NOMO-1 treated with dmso at 0.1 percent for 144 hours (cell line): Measurements from ENCODE around the gene P2RY8.
"Not testable (repeated sequence)": the region's sequence is repeated elsewhere in the genome, so short reads cannot be mapped to it uniquely, and the experiment has no call there.

Experiments used
- DNase-seq: peaks from one replicate; lab custom pipeline; 2025; ENCODE audit not compliant: unreplicated experiment; lab: John Stamatoyannopoulos, UW

Gene P2RY8, protein sequence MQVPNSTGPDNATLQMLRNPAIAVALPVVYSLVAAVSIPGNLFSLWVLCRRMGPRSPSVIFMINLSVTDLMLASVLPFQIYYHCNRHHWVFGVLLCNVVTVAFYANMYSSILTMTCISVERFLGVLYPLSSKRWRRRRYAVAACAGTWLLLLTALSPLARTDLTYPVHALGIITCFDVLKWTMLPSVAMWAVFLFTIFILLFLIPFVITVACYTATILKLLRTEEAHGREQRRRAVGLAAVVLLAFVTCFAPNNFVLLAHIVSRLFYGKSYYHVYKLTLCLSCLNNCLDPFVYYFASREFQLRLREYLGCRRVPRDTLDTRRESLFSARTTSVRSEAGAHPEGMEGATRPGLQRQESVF

GRCh38 chrX:1537031-1537715 lies at the start of gene P2RY8:
Gene P2RY8 (minus strand): TSS chrX:1537185. CDS start chrX:1466558, 70,627 bp downstream.
- DNase-seq: peak; percentile 97

DNA sequence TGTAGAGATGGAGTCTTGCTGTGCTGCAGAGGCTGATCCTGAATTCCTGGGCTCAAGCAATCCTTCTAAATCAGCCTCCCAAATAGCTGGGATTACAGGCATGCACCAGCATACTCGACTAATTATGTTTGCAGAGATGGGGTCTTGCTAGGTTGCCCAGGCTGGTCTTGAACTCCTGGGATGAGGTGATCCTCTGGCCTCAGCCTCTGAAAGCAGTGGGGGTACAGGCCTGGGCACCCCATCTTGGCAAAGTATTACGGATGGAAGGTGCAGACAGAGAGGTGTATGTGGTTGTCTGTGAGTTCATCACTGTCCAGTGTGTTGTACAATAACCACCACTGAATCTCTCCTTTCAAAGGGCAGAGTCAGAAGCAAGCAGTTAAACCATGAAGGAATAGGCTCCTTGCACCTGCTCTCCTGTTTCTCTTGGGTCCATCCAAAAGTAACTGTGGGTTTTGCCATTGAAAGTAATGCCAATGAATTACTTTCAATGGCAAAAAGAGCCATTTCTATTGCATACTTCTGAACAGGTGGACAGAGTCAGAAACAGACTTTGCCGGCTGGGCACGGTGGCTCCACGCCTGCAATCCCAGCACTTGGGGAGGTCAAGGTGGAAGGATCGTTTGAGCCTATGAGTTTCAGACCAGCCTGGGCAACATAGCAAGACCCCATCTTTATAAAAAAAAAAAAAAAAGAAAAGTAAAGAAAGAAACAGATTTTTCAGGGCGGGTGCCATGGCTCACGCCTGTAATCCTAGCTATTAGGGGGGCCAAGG lies 47.4 kb upstream of the P2RY8 start:
- no peak for DNase-seq

DNA sequence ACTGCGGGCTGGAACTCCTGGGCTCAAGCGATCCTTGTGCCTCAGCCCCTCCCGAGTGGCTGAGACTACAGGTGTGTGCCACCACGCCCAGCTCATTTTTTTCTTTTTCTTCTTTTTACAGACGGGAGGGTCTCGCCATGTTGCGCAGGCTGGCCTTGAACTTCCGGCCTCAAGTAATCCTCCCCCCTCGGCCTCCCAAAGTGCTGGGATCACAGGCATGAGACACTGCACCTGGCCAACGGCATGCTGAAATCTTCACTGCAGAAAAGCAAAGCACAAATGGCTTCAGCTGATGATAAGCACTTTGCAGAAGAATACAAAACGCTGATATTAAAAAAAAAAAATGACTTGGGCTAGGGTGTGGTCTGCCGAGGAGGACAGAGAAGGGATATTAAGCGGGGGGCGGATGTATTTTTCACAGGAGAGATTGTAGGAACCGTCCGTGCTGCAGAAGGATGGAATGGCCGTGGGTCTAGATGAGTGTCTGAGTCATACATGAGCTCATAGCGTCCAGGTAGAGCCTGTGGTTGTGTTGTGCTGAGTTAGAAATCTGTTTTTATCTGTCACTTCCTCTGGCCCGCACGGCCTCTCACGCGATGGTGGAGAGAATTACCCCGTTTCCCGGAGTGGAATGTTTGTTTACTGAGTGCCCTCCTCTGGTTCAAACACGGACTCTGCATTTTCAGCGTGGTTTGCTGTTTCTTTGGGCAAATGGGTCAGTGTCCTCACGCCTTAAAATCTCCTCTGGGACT lies 45.9 kb upstream of the P2RY8 start:
- peak; percentile 75 for DNase-seq

DNA sequence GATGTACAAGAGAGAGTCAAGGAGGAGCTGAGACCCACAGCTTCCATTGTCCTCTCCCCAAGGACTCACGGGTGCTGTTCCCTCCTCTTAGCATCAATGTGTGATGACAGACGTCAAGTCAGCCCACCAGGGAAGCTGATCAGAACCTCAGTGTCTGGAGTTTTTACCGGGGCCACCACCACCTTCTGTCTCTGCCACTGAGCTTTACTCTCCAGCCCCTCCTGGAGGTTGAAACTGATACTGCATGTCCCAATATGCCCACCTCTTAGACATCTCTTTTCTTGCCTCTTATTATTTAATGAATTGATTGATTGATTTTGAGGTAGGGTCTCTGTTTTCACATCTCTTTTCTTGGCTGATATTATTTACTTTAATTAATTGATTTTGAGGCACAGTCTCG lies 44.1 kb upstream of the P2RY8 start:
- peak; percentile 96 for DNase-seq

DNA sequence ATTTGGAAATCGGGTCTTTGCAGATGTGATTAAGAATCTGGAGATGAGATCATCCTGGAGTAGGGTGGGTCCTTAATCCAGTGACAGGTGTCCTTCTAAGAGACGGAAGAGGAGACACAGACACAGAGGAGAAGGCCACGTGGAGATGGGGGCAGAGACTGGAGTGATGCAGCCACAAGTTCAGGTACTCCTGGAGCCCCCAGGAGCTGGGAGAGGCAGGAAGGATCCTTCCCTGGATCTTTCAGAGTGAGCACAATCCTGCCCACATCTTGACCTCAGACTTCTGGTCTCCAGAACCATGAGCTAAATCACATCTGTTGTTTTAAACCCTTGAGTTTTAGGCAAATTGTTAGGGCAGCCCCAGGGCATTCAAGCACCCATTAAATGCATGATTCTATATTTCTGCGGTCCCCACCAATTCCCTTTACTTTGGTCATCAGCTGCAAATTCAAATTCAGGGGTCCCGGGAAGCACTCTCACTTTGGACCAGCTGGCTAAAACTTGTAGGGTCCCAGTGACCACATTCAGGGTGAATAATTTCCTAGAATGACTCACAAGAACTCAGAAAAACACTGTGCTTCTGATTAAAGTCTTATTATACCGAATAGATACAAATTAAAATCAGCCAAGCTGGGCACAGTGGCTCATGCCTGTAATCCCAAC lies 41.7 kb upstream of the P2RY8 start:
- no peak for DNase-seq

DNA sequence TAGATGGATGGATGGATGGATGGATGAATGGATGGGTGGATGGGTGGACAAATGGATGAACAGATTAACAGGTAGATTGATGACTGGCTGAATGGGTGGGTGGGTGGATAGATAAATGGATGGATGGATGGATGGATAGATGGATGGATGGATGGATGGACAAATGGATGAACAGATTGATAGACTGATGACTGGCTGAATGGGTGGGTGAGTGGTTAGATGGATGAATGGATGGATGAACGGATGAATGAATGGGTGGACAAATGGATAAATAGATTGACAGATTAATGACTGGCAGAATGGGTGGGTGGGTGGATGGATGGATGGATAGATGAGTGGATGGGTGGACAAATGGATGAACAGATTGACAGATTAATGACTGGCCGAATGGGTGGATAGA lies 40.9 kb upstream of the P2RY8 start:
- no peak for DNase-seq

- no peak for DNase-seq
Measured at GRCh38 chrX:1576201-1576992, 39.4 kb upstream of the P2RY8 start.

DNA sequence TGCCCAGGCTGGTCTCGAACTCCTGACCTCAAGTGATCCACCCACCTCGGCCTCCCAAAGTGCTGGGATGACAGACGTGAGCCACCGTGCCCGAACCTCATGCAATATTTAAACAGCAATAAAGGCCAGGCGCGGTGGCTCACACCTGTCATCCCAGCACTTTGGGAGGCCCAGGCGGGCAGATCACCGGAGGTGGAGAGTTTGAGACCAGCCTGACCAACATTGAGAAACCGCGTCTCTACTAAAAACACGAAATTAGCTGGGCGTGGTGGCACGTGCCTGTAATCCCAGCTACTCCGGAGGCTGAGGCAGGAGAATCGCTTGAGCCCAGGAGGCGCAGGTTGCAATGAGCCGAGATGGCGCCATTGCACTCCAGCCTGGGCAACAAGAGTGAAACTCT lies 37.2 kb upstream of the P2RY8 start:
- DNase-seq: not testable (repeated sequence)

DNA sequence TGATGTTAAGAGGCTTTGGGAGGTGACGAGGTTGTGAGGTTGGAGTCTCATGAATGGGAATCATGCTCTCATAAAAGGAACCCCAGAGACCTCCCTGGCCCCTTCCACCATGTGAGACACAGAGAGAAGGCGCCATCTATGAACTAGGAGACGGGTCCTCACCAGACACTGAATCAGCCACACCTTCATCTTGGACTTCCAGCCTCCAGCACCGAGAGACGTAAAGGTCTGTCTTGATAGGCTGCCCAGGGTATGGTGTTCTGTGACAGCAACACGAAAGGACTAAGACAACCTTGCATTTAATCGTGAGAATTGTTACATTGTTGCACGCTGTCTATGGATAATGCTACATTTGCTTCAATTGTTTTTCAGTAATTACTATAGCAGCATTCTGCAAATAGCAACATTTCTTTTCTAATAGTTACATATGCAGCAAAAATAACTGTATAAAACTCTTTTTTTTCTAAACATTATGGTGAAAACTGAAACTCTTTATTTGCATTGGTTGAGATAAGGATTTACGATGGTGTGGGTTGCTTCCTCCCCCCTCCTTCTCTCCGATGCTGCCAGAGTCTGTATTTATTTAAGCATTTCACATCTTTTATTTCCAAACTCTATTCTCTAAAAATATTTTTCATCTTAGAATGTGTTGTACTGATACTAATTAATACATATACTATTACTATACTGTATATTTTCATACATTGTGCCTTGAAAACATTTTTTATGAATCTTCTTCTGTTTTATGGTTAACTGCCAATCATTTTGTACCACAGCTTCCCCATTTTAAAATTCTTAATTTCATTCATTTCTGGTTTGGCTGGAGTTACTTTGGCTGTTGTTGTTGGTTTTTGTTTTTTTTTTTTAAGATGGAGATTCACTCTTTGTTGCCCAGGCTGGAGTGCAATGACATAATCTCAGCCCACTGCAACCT lies 28.0 kb upstream of the P2RY8 start:
- peak; percentile 51 for DNase-seq

GRCh38 chrX:1564077-1564476 lies 27.1 kb upstream of the P2RY8 start:
- DNase-seq: not testable (repeated sequence)

DNA sequence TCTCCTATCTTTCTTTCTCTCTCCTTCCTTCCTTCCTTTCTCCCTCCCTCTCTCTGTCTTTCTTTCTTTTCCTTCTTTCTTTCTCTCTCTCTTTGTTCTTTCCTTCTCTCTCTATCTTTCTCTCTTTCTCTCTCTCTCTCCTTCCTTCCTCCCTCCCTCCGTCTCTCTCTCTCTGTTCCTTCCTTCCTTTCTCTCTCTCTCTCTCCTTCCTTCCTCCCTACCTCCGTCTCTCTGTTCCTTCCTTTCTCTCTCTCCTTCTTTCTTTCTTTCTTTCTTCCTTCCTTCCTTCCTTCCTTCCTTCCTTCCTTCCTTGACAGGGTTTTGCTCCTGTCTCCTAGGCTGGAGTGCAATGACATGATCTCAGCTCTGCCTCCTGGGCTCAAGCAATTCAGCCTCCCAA lies 24.2 kb upstream of the P2RY8 start:
- DNase-seq: no peak

GRCh38 chrX:1558761-1559468 lies 21.9 kb upstream of the P2RY8 start:
- no peak for DNase-seq

DNA sequence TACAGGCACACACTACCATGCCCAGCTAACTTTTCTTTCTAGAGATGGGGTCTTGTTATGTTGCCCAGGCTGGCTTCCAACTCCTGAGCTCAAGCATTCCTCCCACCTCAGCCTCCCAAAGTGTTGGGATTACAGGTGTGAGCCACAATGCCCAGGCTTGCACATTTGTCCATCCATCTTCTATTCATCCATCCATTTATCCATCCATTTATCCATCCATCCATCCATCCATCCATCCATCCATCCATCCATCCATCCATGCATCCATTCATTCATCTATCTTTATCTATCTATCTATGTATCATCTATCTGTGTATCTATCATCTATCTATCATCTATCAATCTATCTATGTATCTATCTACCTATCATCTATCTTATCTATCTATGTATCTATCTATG lies 20.5 kb upstream of the P2RY8 start:
- DNase-seq: not testable (repeated sequence)

GRCh38 chrX:1555370-1555769 lies 18.4 kb upstream of the P2RY8 start:
- no peak for DNase-seq

GRCh38 chrX:1554469-1555210 lies 17.7 kb upstream of the P2RY8 start:
- DNase-seq: peak; percentile 8

DNA sequence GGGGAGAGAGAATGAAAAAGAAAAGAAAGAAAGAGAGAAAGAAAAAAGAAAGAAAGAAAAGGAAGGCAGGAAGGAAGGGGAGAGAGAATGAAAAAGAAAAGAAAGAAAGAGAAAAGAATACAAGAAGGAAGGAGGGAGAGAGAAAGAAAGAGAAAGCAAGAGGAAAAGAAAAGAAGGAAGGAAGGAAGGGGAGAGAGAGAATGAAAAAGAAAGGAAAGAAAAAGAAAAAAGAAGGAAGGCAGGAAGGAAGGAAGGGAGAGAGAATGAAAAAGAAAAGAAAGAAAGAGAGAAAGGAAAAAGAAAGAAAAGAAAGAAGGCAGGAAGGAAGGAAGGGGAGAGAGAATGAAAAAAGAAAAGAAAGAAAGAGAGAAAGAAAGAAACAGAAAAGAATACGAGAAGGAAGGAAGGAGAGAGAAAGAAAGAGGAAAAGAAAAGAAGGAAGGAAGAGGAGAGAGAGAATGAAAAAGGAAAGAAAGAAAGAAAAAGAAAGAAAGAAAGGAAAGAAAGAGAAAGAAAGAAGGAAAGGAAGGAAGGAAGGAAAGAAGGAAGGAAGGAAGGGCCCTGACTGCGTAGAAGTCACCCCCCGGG lies 15.1 kb upstream of the P2RY8 start:
- DNase-seq: no peak

GRCh38 chrX:1546691-1547251 lies 9.8 kb upstream of the P2RY8 start:
- no peak for DNase-seq
